Gastrocnemius medialis (tissue), 4 donors: ENCODE results near the gene C17orf100.

Experiments used
- POLR2A ChIP-seq, 2 donors: fragments of 450-650 bp; IDR thresholded peaks; one replicate each; pipeline ENCODE4 v1.6.1; 2017; ENCODE audit warnings: antibody characterized with exemption in 2 of 2, mild to moderate bottlenecking in 2 of 2, moderate library complexity in 2 of 2
- TF ChIP-seq, protein P1 (sequence below), 5 experiments: fragments of 450-650 bp in 3 of 5; fragments of 200-600 bp in 2 of 5; sonication (generic) in 2 of 5; IDR thresholded peaks in 4 of 5; conservative IDR thresholded peaks in 1 of 5; 1 replicate in 4 of 5; 2 replicates in 1 of 5; pipeline ENCODE4 v1.5.1; 2016 to 2019; ENCODE audit warnings: antibody characterized with exemption in 5 of 5, mild to moderate bottlenecking in 3 of 5, moderate library complexity in 3 of 5

DNA sequence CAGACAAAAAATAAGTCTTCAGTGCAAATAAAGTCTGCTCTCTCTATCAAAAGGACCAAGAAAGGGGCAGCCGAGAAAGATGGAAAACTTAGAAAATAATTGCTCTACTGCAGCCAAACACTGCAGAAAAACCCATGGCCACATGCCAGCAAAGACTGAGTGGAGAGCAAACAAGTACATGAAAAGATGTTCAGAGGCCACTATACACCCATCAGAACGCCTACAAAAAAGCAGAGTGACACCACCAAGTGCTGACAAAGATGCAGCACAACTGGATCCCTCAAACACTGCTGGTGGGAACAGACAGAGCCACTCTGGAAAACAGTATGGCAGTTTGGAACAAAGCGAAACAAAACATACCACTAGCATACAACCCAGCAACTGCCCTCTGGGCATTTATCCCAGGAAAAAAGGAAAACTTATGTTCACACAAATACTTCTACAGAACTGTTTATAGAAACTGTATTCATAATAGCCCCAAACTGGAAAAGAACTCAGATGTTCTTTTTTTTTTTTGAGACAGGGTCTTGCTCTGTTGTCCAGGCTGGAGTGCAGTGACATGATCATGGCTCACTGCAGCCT is 47.7 kb upstream of the C17orf100 start:
- TF ChIP-seq, protein P1, sequence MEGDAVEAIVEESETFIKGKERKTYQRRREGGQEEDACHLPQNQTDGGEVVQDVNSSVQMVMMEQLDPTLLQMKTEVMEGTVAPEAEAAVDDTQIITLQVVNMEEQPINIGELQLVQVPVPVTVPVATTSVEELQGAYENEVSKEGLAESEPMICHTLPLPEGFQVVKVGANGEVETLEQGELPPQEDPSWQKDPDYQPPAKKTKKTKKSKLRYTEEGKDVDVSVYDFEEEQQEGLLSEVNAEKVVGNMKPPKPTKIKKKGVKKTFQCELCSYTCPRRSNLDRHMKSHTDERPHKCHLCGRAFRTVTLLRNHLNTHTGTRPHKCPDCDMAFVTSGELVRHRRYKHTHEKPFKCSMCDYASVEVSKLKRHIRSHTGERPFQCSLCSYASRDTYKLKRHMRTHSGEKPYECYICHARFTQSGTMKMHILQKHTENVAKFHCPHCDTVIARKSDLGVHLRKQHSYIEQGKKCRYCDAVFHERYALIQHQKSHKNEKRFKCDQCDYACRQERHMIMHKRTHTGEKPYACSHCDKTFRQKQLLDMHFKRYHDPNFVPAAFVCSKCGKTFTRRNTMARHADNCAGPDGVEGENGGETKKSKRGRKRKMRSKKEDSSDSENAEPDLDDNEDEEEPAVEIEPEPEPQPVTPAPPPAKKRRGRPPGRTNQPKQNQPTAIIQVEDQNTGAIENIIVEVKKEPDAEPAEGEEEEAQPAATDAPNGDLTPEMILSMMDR (IDR thresholded peaks at IDR 0.05 in 4 of 5, conservative IDR thresholded peaks at IDR 0.05 in 1 of 5): no peak
- TF ChIP-seq POLR2A (IDR thresholded peaks at IDR 0.05): no peak
